Osteoblast (primary cell): Measurements from ENCODE around the gene RHEX. TPM values are rescaled to one million over a fixed set of nuclear protein-coding genes. Genes with fewer than 3 reads are reported as not detected.

ENCODE experiments used
- DNase-seq: peaks from one replicate; pipeline ENCODE4 v3.0.0; 2011; ENCODE audit warnings: low spot score, mixed read lengths; ENCODE audit not compliant: insufficient read length; ENCODE audit errors: missing footprints
- H2AFZ ChIP-seq: 2 replicates; pipeline ENCODE4 v1.6.0; 2011; ENCODE audit warnings: mild to moderate bottlenecking, low read length
- H3K27ac ChIP-seq: 2 replicates; pipeline ENCODE4 v1.5.1; 2011; ENCODE audit warnings: mild to moderate bottlenecking, low read depth, low read length, moderate library complexity
- H3K27me3 ChIP-seq: 2 replicates; pipeline ENCODE4 v1.6.0; 2012; ENCODE audit warnings: mild to moderate bottlenecking, control low read depth, inconsistent platforms, low read length, moderate library complexity; ENCODE audit not compliant: insufficient read depth
- H3K36me3 ChIP-seq: 2 replicates; pipeline ENCODE4 v1.5.1; 2011; ENCODE audit warnings: mild to moderate bottlenecking, low read length, control low read depth, moderate library complexity; ENCODE audit not compliant: insufficient read depth
- H3K4me1 ChIP-seq: 2 replicates; pipeline ENCODE4 v1.5.1; 2011; ENCODE audit warnings: mild to moderate bottlenecking, low read length, control low read depth, moderate library complexity; ENCODE audit not compliant: insufficient read depth
- H3K4me2 ChIP-seq: 2 replicates; pipeline ENCODE4 v1.6.0; 2011; ENCODE audit warnings: mild to moderate bottlenecking, low read length; ENCODE audit not compliant: insufficient read depth
- H3K4me3 ChIP-seq: fragments of 200-600 bp; sonication (generic); 3 replicates; pipeline ENCODE4 v1.5.1; 2012; ENCODE audit warnings: mild to moderate bottlenecking, low read length, inconsistent platforms; ENCODE audit not compliant: insufficient read depth
- H3K79me2 ChIP-seq: 2 replicates; pipeline ENCODE4 v1.6.0; 2012; ENCODE audit warnings: mild to moderate bottlenecking, low read length, control low read depth, inconsistent platforms; ENCODE audit not compliant: insufficient read depth
- H3K9me3 ChIP-seq: 2 replicates; pipeline ENCODE4 v1.5.1; 2011; ENCODE audit warnings: low read depth, low read length, control low read depth
- H4K20me1 ChIP-seq: 2 replicates; pipeline ENCODE4 v1.6.0; 2012; ENCODE audit warnings: mild to moderate bottlenecking, low read length, control low read depth; ENCODE audit not compliant: insufficient read depth
- CTCF ChIP-seq: IDR thresholded peaks from 2 replicates; pipeline ENCODE4 v1.5.1; 2011; ENCODE audit warnings: mild to moderate bottlenecking, low read depth, low read length, moderate library complexity; ENCODE audit errors: extremely low read depth
- total RNA-seq: library from RNA; depleted of rRNA; stranded (reverse); fragments of >200 nt; gene quantifications from 2 replicates; pipeline ENCODE4 v1.2.3, GENCODE V29; 2012

Gene RHEX
- total RNA-seq, 1 donor, result not detected

- no peak within 1 kb of the TSS for H2AFZ ChIP-seq
- no peaks in the 10 kb centered on the region for H3K36me3 ChIP-seq
- H4K20me1 ChIP-seq, result no peaks in the 10 kb centered on the region
- no peaks in the 10 kb centered on the region for H3K9me3 ChIP-seq
- DNase-seq, result no peak
- H3K27me3 ChIP-seq, result peaks cover under 1% of the 10 kb centered on the region
- no peaks in the 10 kb centered on the region for H3K79me2 ChIP-seq
- H3K4me2 ChIP-seq, result no peak within 1 kb of the TSS
- TF ChIP-seq CTCF, result no peak
- no peak within 1 kb of the TSS for H3K27ac ChIP-seq
- H3K4me1 ChIP-seq, result peaks cover 7% of the 10 kb centered on the region
- H3K4me3 ChIP-seq, result no peak within 1 kb of the TSS
These were observed 29.3 kb upstream of the RHEX start, which contains the start of gene CTSE for GRCh38 chr1:206023695-206024094. Gene CTSE, minus strand, starts transcription at chr1:206023895. Its CDS starts 104 bp downstream, at chr1:206023791.

- TF ChIP-seq CTCF, result no peak
These were observed 27.6 kb upstream of the RHEX start for GRCh38 chr1:206025283-206025820.

GRCh38 chr1:206029484-206029883, 23.5 kb upstream of the RHEX start:
- H4K20me1 ChIP-seq, result no peaks in the 10 kb centered on the region
- DNase-seq, result peak; percentile 13

More at GRCh38 chr1:206025283-206025820, 27.6 kb upstream of the RHEX start:
- H3K4me1 ChIP-seq, result peaks cover 7% of the 10 kb centered on the region
- no peaks in the 10 kb centered on the region for H4K20me1 ChIP-seq
- no peak overlapping the region for H3K4me2 ChIP-seq
- H3K9me3 ChIP-seq, result no peaks in the 10 kb centered on the region
- peaks cover 13% of the 10 kb centered on the region for H3K27me3 ChIP-seq
- H3K79me2 ChIP-seq, result no peaks in the 10 kb centered on the region
- no peak for DNase-seq
- no peak overlapping the region for H3K4me3 ChIP-seq
- no peak overlapping the region for H3K27ac ChIP-seq
- H3K36me3 ChIP-seq, result no peaks in the 10 kb centered on the region
- H2AFZ ChIP-seq, result no peak overlapping the region

GRCh38 chr1:206030191-206030590, 22.8 kb upstream of the RHEX start:
- H3K9me3 ChIP-seq, result no peaks in the 10 kb centered on the region
- no peak for DNase-seq
- H3K79me2 ChIP-seq, result no peaks in the 10 kb centered on the region
- H3K27me3 ChIP-seq, result peaks cover 35% of the 10 kb centered on the region
- TF ChIP-seq CTCF, result no peak
- H3K4me3 ChIP-seq, result no peak overlapping the region
- no peaks in the 10 kb centered on the region for H3K4me1 ChIP-seq
- H3K4me2 ChIP-seq, result no peak overlapping the region
- no peaks in the 10 kb centered on the region for H4K20me1 ChIP-seq
- H3K36me3 ChIP-seq, result no peaks in the 10 kb centered on the region
- no peak overlapping the region for H3K27ac ChIP-seq
- H2AFZ ChIP-seq, result no peak overlapping the region

More at GRCh38 chr1:206029484-206029883, 23.5 kb upstream of the RHEX start:
- Histone ChIP-seq H2AFZ (no peak overlapping the region), H3K4me1 (no peaks in the 10 kb centered on the region), H3K36me3 (no peaks in the 10 kb centered on the region), H3K9me3 (no peaks in the 10 kb centered on the region), H3K4me2 (no peak overlapping the region), H3K27me3 (peaks cover 29% of the 10 kb centered on the region), H3K27ac (no peak overlapping the region), H3K79me2 (no peaks in the 10 kb centered on the region), H3K4me3 (no peak overlapping the region)
- TF ChIP-seq CTCF, result no peak
